Mononuclear cell (primary cell): ENCODE results near the gene PHKA2. TPM values are rescaled to one million over a fixed set of nuclear protein-coding genes. Genes with fewer than 3 reads are reported as not detected.
"Not testable (repeated sequence)": the region's sequence is repeated elsewhere in the genome, so short reads cannot be mapped to it uniquely, and the experiment has no call there.

Experiments
- H3K27me3 ChIP-seq: 2 replicates; pipeline ENCODE4 v1.6.0; 2011; ENCODE audit warnings: low read length, control low read depth; ENCODE audit not compliant: insufficient read depth
- H3K4me1 ChIP-seq: 2 replicates; pipeline ENCODE4 v1.5.1; 2011; ENCODE audit warnings: mild to moderate bottlenecking, low read length, control low read depth; ENCODE audit not compliant: insufficient read depth
- H3K4me3 ChIP-seq: 2 replicates; pipeline ENCODE4 v1.5.1; 2011; ENCODE audit warnings: mild to moderate bottlenecking, low read length, moderate library complexity
- H3K9me3 ChIP-seq: 2 replicates; pipeline ENCODE4 v1.5.1; 2011; ENCODE audit warnings: low read depth, mild to moderate bottlenecking, control low read depth, low read length
- total RNA-seq: library from RNA; depleted of rRNA; stranded (reverse); fragments of >200 nt; gene quantifications from one replicate; pipeline ENCODE4 v1.2.3, GENCODE V29; 2012

Gene PHKA2
- total RNA-seq, 1 donor = 11.2 TPM

DNA sequence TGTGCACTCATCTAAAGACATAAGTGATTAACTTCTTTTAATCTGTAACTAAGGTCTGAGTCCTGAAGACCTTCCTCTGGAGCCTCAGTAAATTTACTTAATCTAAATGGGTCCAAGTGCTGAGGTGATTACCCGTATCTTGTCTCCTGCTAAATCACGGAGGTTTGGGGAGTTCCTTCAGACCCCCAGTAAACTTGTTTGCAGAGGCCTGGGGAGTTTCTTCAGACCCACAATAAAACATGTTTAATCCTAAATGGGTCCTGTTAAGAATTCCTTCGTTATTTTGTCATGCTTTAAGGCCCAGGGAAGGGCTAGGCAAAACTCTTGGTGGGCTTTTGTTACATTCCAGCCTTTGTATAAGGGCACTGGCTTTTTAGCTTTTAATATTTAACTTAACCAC is 136.0 kb downstream of the PHKA2 start:
- H3K4me1 ChIP-seq, H3K9me3 ChIP-seq, H3K4me3 ChIP-seq: not testable (repeated sequence)

More for the DNA sequence above, 136.0 kb downstream of the PHKA2 start:
- not testable (repeated sequence) for H3K27me3 ChIP-seq

Other genes starting within 250 kb of the PHKA2 start
- gene ADGRG2, start 138.4 kb upstream of the PHKA2 start, total RNA-seq = under 0.01 TPM